Neuronal stem cell (in vitro differentiated cells): Measurements from ENCODE around the gene TRPM5.

Experiments
- DNase-seq: peaks from one replicate; pipeline ENCODE4 v3.0.0-alpha.2; 2013; ENCODE audit warnings: low spot score
- H2AFZ ChIP-seq: one replicate; pipeline ENCODE4 v1.6.1; 2013; ENCODE audit warnings: mild to moderate bottlenecking, low read length, inconsistent platforms
- H2AK5ac ChIP-seq: 2 replicates; pipeline ENCODE4 v1.6.1; 2013; ENCODE audit warnings: low read depth, mild to moderate bottlenecking, inconsistent platforms, low read length, moderate library complexity, mixed read lengths
- H2BK120ac ChIP-seq: 2 replicates; pipeline ENCODE4 v1.6.1; 2013; ENCODE audit warnings: low read depth, mild to moderate bottlenecking, inconsistent platforms, low read length, moderate library complexity, mixed read lengths
- H2BK12ac ChIP-seq: one replicate; pipeline ENCODE4 v1.6.1; 2013; ENCODE audit warnings: low read length, inconsistent platforms
- H2BK15ac ChIP-seq: 2 replicates; pipeline ENCODE4 v1.6.1; 2013; ENCODE audit warnings: mild to moderate bottlenecking, low read length, inconsistent platforms, mixed read lengths
- H2BK5ac ChIP-seq: one replicate; pipeline ENCODE4 v1.6.1; 2013; ENCODE audit warnings: inconsistent platforms, mild to moderate bottlenecking, low read length, moderate library complexity
- H3K14ac ChIP-seq: one replicate; pipeline ENCODE4 v1.6.1; 2013; ENCODE audit warnings: low read length, inconsistent platforms
- H3K18ac ChIP-seq: 2 replicates; pipeline ENCODE4 v1.6.1; 2013; ENCODE audit warnings: low read length, inconsistent platforms
- H3K23ac ChIP-seq: 2 replicates; pipeline ENCODE4 v1.6.1; 2013; ENCODE audit warnings: low read depth, mild to moderate bottlenecking, mixed read lengths, low read length, inconsistent platforms; ENCODE audit not compliant: poor library complexity
- H3K27ac ChIP-seq: replicated peaks from 3 replicates; pipeline ENCODE4 v1.5.1; 2013; ENCODE audit warnings: low read length, inconsistent platforms
- H3K27me3 ChIP-seq, 3 experiments: 2 replicates each; pipeline ENCODE4 v1.6.1; 2013; ENCODE audit warnings: low read length in 3 of 3, mild to moderate bottlenecking in 2 of 3, inconsistent platforms in 1 of 3, low read depth in 1 of 3, mixed read lengths in 1 of 3, moderate library complexity in 1 of 3; ENCODE audit not compliant: control insufficient read depth in 3 of 3, insufficient read depth in 3 of 3
- H3K36me3 ChIP-seq, 2 donors: replicated peaks in 1 of 2; 2 replicates each; pipeline ENCODE4 v1.6.1; 2013; ENCODE audit warnings: low read length in 2 of 2; ENCODE audit not compliant: control insufficient read depth in 2 of 2, insufficient read depth in 2 of 2
- H3K4ac ChIP-seq: 2 replicates; pipeline ENCODE4 v1.6.1; 2013; ENCODE audit warnings: inconsistent platforms, mild to moderate bottlenecking, low read length, moderate library complexity
- H3K4me1 ChIP-seq, 2 donors: 1 replicate in 1 of 2; 2 replicates in 1 of 2; pipeline ENCODE4 v1.6.1; 2013; ENCODE audit warnings: low read length in 2 of 2, low read depth in 1 of 2; ENCODE audit not compliant: control insufficient read depth in 2 of 2, insufficient read depth in 1 of 2
- H3K4me2 ChIP-seq: one replicate; pipeline ENCODE4 v1.6.1; 2013; ENCODE audit warnings: mild to moderate bottlenecking, low read length, inconsistent platforms; ENCODE audit not compliant: insufficient read depth, poor library complexity, severe bottlenecking
- H3K4me3 ChIP-seq, 2 donors: 2 replicates each; pipeline ENCODE4 v1.5.1; 2013; ENCODE audit warnings: low read length in 2 of 2, mild to moderate bottlenecking in 2 of 2, inconsistent platforms in 1 of 2, moderate library complexity in 1 of 2
- H3K79me1 ChIP-seq: one replicate; pipeline ENCODE4 v1.6.1; 2013; ENCODE audit warnings: low read depth, mild to moderate bottlenecking, inconsistent platforms, low read length, moderate library complexity
- H3K9ac ChIP-seq: one replicate; pipeline ENCODE4 v1.6.1; 2013; ENCODE audit warnings: mild to moderate bottlenecking, low read depth, low read length, inconsistent platforms; ENCODE audit not compliant: poor library complexity
- H3K9me3 ChIP-seq, 2 donors: replicated peaks in 1 of 2; 2 replicates each; pipeline versions ENCODE3 to v1.6.1; 2013; ENCODE audit warnings: low read length in 2 of 2, mild to moderate bottlenecking in 2 of 2, inconsistent platforms in 1 of 2, low read depth in 1 of 2, mixed read lengths in 1 of 2, moderate library complexity in 1 of 2; ENCODE audit not compliant: control insufficient read depth in 2 of 2, insufficient read depth in 1 of 2
- H4K8ac ChIP-seq: one replicate; pipeline ENCODE4 v1.6.1; 2013; ENCODE audit warnings: low read depth, mild to moderate bottlenecking, inconsistent platforms, low read length, moderate library complexity
- H4K91ac ChIP-seq: one replicate; pipeline ENCODE4 v1.6.1; 2013; ENCODE audit warnings: low read length, low read depth, mild to moderate bottlenecking, inconsistent platforms; ENCODE audit not compliant: poor library complexity
- whole genome bisulfite sequencing, 2 donors: extraction: QIAGEN DNeasy Blood & Tissue Kit; methylation state at CpG; one replicate each; pipeline ENCODE4 v1.1.7; 2013; ENCODE audit warnings: missing lambda C conversion rate in 2 of 2, mixed read lengths in 1 of 2; ENCODE audit not compliant: insufficient read length in 2 of 2, insufficient replicate concordance in 1 of 2; ENCODE audit errors: extremely low coverage in 2 of 2; 5-methylcytosine and 5-hydroxymethylcytosine counted together

TRPM5 gene

DNA sequence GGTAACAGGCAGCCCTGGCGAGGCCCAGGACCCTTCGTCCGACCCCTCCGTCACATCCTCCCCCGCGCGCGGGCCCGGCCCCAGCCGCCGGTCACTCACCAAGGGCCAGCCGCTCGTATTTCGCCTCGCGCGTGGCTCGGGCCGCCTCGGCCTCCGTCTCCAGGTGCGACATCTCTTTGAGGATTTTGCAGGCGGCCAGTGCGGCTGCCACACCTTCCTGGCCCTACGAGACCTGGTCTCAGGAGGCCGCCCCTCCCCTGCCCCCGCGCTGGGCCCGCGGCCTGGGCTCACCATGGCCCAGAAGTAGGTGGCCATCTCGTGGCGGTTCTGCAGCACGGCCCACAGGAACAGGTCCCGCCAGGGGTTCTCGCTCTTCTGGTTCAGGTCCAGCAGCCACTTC is 29.7 kb downstream of the TRPM5 start:
- H3K27ac ChIP-seq = no peak overlapping the region
- no peak overlapping the region for H3K4me3 ChIP-seq
- no peaks in the 10 kb centered on the region for H3K36me3 ChIP-seq
- no peak for DNase-seq
- H4K91ac ChIP-seq = no peak overlapping the region
- H3K18ac ChIP-seq = no peak overlapping the region
- peak overlapping the region; percentile 21 for H3K14ac ChIP-seq
- peak overlapping the region; percentile 80 for H3K23ac ChIP-seq
- no peaks in the 10 kb centered on the region for H3K9me3 ChIP-seq
- H3K4me1 ChIP-seq = peaks cover 0 to 4% of the 10 kb centered on the region in 2 donors
- H2BK5ac ChIP-seq = no peak overlapping the region
- no peak overlapping the region for H3K9ac ChIP-seq
- H3K4ac ChIP-seq = no peak overlapping the region
- H2BK12ac ChIP-seq = peak overlapping the region; percentile 58
- no peak overlapping the region for H4K8ac ChIP-seq
- H3K4me2 ChIP-seq = no peak overlapping the region
- H2BK15ac ChIP-seq = peak overlapping the region; percentile 92
- WGBS, 2 donors = no CpG with 5 or more reads among the region's 35 CpGs
- no peak overlapping the region for H2BK120ac ChIP-seq
- H3K79me1 ChIP-seq = peaks cover 2% of the 10 kb centered on the region
- no peaks in the 10 kb centered on the region for H3K27me3 ChIP-seq
- peak overlapping the region; percentile 49 for H2AFZ ChIP-seq
- peak overlapping the region; percentile 98 for H2AK5ac ChIP-seq

DNA sequence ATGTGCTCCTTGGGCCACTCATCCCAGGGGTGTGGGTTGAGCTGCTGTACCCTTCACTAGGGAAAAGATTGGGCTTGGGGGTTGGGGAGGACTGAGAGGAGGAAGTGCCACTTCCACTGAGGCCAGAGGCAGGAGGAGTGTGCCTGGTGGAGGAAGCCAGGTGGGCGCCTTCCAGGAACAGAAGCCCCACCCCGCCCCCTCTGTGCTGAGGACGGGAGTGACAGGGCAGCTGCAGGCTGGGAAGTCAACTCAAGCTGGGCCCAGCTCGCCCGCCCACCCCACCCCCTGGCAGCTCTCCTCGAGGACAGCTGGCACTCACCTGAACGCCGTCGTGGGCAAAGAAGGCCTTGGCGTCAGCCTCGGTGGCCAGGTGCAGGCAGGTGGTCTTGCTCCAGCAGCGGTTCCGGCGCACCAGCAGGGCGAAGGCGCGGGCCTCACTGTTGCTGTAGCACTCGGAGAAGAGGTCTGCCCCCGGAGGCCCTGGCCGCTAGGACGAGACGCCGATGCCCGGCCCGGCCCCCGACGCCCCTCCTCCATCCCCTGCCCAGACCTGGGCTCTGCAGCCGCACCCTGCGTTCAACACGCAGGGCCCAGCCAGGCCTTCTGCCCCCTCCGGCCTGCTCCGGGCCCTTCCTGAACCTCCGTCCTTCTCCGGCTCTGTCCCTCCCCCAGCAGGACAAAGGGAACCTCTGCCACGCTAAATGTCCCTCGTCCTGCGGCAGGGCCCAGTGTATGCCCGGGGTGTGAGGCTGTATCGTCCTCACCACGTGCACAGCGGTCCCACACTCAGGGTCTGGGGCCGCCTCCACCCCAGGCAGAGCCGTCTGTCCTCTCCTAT is 30.4 kb downstream of the TRPM5 start:
- Histone ChIP-seq H3K18ac (peak overlapping the region; percentile 76), H3K9me3 (no peaks in the 10 kb centered on the region), H2AFZ (peak overlapping the region; percentile 49), H2AK5ac (peak overlapping the region; percentile 98), H3K4me1 (peaks cover 0 to 9% of the 10 kb centered on the region in 2 donors), H3K23ac (peak overlapping the region; percentile 80), H3K4me2 (no peak overlapping the region), H3K27me3 (no peaks in the 10 kb centered on the region), H3K4me3 (no peak overlapping the region), H2BK12ac (peak overlapping the region; percentile 22), H3K14ac (peak overlapping the region; percentile 71), H3K36me3 (no peaks in the 10 kb centered on the region), H2BK5ac (peak overlapping the region; percentile 39), H2BK120ac (no peak overlapping the region), H3K4ac (no peak overlapping the region), H2BK15ac (peak overlapping the region; percentile 37), H4K91ac (peak overlapping the region; percentile 72), H3K9ac (no peak overlapping the region), H3K79me1 (peaks cover 2% of the 10 kb centered on the region), H4K8ac (peak overlapping the region; percentile 65), H3K27ac (no peak overlapping the region)
- no peak for DNase-seq
- WGBS, 2 donors = no CpG with 5 or more reads among the region's 43 CpGs

DNA sequence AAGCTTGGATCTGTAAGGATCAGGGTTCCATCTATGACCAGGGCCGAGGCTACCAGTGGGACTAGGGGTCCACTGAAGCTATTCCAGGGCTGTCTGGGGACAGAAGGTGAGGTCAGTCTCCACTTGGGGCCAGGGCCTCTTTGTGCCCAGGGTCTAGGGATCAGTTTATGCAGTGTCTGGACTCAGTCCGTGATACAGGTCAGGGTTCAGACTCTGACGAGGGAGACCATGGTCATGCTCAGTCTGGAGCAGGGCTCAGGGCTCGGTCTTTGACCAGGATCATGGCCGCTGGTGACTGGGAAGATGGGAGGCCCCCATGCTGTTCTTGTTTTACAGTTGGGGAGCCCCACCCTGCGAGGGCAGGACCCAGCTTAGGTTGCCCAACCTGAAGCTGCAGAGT is 32.0 kb downstream of the TRPM5 start:
- H3K79me1 ChIP-seq = no peaks in the 10 kb centered on the region
- no peak overlapping the region for H3K9ac ChIP-seq
- H3K4me2 ChIP-seq = no peak overlapping the region
- peak overlapping the region; percentile 96 for H2AK5ac ChIP-seq
- H2BK5ac ChIP-seq = no peak overlapping the region
- H3K18ac ChIP-seq = no peak overlapping the region
- H3K4me3 ChIP-seq = no peak overlapping the region
- H3K4ac ChIP-seq = no peak overlapping the region
- no peak overlapping the region for H2BK12ac ChIP-seq
- peak overlapping the region; percentile 98 for H2BK15ac ChIP-seq
- H3K9me3 ChIP-seq = no peaks in the 10 kb centered on the region
- no peak for DNase-seq
- no peaks in the 10 kb centered on the region for H3K36me3 ChIP-seq
- H2AFZ ChIP-seq = no peak overlapping the region
- H3K27me3 ChIP-seq = no peaks in the 10 kb centered on the region
- WGBS, 2 donors = no CpG with 5 or more reads among the region's 6 CpGs
- peaks cover 0 to 9% of the 10 kb centered on the region in 2 donors for H3K4me1 ChIP-seq
- no peak overlapping the region for H3K23ac ChIP-seq
- H4K91ac ChIP-seq = no peak overlapping the region
- H4K8ac ChIP-seq = no peak overlapping the region
- no peak overlapping the region for H3K14ac ChIP-seq
- H2BK120ac ChIP-seq = no peak overlapping the region
- H3K27ac ChIP-seq = no peak overlapping the region

DNA sequence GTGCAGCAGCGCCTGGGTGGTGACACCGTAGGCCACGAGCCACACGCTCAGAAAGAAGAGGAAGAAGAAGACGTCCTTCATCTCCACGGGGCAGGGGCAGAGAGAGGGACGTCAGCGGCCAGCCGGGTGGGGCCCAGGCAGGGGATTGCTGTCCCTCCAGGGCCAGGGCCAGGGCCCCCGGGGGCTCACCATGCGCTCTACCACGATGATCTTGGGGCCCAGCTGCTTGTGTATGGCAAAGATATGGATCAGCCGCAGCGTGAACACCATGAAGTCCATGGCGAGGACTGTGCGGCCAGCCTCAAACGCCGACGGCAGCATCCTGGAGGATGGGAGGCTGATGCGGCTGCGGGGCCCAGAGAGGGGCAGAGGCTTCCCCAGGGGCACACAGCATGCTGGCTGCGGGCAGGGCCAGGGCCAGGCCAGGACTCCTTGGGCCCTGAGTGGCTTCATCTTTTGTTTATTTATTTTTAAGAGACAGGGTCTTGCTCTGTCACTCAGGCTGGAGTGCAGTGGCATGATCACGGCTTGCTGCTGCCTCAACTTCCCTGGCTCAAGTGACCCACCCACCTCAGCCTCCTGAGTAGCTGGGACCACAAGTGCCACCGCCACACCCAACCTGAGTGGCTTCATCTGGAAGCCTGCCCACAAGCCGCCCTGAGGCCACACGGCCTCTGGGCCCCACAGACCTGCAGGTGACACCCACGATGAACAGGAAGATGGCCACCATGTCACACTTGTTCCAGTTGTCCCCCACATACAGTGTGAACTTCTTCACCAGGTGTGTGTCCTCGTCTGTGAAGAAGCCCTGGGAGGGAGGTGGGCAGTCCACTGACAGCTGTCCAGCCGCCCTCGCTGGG is 32.6 kb downstream of the TRPM5 start:
- Histone ChIP-seq H3K9me3 (no peaks in the 10 kb centered on the region), H3K23ac (peak overlapping the region; percentile 31), H3K18ac (peak overlapping the region; percentile 64), H3K4me1 (peaks cover 0 to 9% of the 10 kb centered on the region in 2 donors), H3K79me1 (no peaks in the 10 kb centered on the region), H3K14ac (peak overlapping the region; percentile 71), H2AFZ (peak overlapping the region; percentile 45), H2BK12ac (peak overlapping the region; percentile 84), H3K4me3 (no peak overlapping the region), H2BK5ac (peak overlapping the region; percentile 87), H2BK15ac (peak overlapping the region; percentile 98), H2AK5ac (peak overlapping the region; percentile 88), H3K27me3 (no peaks in the 10 kb centered on the region), H3K36me3 (no peaks in the 10 kb centered on the region), H4K91ac (no peak overlapping the region), H3K4ac (peak overlapping the region; percentile 76), H3K4me2 (no peak overlapping the region), H2BK120ac (peak overlapping the region; percentile 72), H4K8ac (no peak overlapping the region), H3K27ac (no peak overlapping the region), H3K9ac (no peak overlapping the region)
- no peak for DNase-seq
- WGBS, 2 donors = no CpG with 5 or more reads among the region's 30 CpGs
